Stimulated activated CD4-positive, alpha-beta T cell treated with anti-CD3 and anti-CD28 coated beads, Interleukin-12 subunit alpha, Interleukin-12 subunit beta, amount 100 ng/mL, for 4 hours (primary cell): Measurements from ENCODE around the gene YTHDF2.

Source experiments
- DNase-seq: peaks from one replicate; pipeline ENCODE4 v3.0.0-alpha.2; 2020

Gene YTHDF2

GRCh38 chr1:28803662-28804061 is 66.9 kb downstream of the YTHDF2 start:
- no peak for DNase-seq

GRCh38 chr1:28804071-28804470 is 67.3 kb downstream of the YTHDF2 start:
- no peak for DNase-seq

DNA sequence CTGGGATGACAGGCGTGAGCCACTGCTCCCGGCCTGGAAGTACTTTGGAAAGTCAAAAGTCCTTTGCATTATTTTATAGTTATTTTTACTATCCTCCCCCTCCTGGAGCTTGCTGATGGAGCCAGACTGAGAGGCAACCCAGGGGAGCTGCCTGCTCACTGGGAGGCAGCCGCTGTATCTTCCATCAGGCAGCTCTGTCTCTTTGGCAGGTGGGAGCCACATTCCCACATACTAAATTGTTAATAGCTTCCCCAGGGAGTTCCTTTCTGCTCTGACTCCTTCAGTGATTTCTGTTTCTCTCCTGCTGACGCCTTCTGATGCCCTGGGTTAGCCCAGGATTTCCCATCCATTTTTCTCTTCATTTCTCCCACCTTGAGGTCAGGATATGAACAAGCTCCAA is 70.3 kb downstream of the YTHDF2 start:
- DNase-seq, result no peak

DNA sequence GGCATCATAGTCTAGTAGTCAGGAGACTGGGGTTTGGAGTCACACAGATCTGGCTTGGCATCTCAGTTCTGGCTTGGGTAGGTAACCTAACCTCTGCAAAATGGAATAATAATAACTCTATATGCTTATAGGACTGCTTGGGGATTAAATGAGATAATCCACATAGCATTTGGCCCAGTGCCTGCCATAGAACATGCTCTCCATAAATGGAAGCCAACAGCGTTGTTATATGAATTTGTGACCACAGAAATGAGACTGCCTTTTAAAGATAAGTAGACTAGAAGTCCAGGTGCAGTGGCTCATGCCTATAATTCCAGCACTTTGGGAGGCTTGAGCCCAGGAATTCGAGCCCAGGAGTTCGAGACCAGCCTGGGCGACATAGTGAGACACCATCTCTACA is 71.2 kb downstream of the YTHDF2 start:
- DNase-seq, result no peak

GRCh38 chr1:28811369-28811765 is 74.6 kb downstream of the YTHDF2 start:
- DNase-seq, result no peak

GRCh38 chr1:28811766-28812668 is 75.3 kb downstream of the YTHDF2 start, which contains the start of gene OPRD1:
OPRD1 (plus strand) TSS chr1:28812170; CDS start chr1:28812384, 214 bp downstream.
- DNase-seq, result no peak

DNA sequence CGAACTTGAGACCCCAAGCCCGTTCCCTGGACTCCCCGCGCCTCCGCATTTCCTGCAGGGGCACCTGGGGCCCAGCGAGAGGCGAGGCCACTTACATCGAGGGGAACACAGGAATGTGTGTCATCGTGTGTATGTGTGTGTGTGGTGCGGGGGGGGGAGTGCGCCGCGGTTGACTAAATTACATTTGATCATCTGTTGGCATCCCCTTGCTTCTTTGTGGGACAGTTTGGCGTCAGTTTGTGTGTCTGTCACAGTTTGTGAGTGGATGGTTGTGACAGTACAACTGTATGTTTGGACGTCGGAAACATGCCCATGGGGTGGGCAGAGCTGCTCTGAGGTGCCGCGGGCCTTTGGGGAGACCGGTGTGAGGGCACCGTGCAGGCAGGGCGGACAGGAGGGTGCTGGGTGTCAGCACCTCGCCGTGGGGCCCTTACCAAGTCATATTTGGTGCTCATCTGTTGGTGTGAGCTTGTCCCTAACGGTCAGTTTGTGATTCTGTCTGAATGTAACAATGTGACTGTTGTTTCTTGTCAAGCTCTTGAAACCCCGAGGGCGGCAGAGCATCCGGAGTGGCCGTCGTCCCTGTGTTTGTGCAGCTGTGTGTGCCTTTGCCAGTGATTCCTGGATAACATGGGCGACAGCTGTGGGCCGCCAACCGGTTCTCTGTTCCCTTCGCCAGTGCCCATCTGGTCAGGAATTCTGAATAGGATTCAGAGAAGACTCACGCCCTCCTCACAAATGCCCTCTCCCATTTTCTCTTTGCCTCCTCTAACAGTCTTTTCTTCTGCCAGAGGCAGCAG is 76.1 kb downstream of the YTHDF2 start:
- DNase-seq, result no peak

DNA sequence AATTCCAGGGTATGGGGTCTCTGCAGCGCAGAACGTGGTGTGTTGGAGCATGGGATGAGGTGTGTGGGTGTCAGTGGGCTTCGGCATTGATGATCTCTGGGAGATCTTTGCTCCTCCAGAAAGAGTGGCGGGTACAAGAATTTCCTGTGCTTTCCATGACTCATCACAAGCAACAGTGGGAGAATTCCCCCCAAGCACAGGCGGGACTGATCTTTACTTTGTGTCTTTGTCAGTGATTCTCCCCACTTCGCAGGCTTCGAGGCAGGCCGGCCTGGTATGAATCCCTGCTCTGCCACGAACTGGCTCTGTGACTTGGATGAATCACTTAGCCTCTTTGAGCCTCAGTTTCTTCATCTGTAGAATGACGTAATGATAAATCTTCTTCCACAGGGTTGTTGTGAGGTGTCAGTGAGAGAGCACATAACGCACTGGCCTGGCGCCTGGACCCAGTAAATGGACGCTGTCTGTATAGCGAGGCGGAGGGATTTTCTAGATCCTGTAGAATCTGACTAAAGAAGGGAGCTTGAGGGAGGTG is 77.3 kb downstream of the YTHDF2 start:
- no peak for DNase-seq

GRCh38 chr1:28815533-28816185 is 78.9 kb downstream of the YTHDF2 start:
- DNase-seq, result no peak

DNA sequence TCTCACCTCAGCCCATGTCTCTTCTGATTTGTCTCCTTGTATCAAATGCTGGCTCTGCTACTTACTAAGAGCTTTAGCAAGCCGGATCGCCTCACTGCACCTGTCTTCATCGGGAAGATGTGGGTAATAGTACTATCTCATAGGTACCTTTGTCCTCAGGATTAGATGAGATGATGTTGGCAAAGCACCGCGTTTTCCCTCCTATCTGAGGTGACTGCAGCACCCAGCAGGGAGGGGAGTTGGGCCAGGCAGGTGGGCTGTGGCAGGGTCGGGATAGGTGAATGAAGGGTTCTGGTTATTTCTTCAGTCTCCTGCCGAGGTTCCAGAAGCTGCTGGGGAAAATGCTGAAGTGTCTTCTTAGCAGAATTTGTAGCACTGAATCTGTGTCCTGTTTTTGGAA is 80.4 kb downstream of the YTHDF2 start:
- no peak for DNase-seq

DNA sequence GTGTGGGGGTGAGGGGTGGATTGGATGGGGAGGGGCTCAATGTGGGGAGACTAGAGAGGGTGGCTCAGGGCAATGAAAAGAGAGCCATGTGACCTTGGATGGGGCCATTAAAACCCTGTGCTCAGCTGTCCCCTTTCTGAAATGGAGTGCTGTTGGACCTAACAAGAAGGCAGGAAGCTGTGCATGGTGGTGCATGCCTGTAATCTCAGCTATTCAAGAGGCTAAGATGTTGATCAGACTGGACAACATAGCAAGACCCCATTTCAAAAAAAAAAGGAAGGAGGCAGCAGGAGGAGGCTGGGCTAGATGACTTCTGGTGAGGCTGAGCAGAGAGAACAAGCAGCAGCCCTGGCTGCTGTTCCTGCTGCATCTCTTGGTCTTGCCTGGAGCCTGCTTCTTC is 82.3 kb downstream of the YTHDF2 start:
- no peak for DNase-seq
